Activated CD8-positive, alpha-beta T cell treated with anti-CD3 and anti-CD28 coated beads for 36 hours (primary cell): ENCODE results near the gene ICE1. TPM values are rescaled to one million over a fixed set of nuclear protein-coding genes. Genes with fewer than 3 reads are reported as not detected.
A peak's percentile ranks its signal among the peaks of the same experiment; 100 is the strongest.
"Not testable (repeated sequence)": the region's sequence is repeated elsewhere in the genome, so short reads cannot be mapped to it uniquely, and the experiment has no call there.

ENCODE experiments used
- ATAC-seq: fragments of 200-7000 bp; cut with Tn5 transposase; one replicate; pipeline ENCODE4 v1.10.0; 2021; ENCODE audit warnings: mild to moderate bottlenecking, moderate library complexity
- CTCF ChIA-PET: fragments of 350-600 bp; sonication (Branson Sonifier 250); formaldehyde crosslinking; loops from one replicate; lab custom pipeline; 2021; ENCODE audit warnings: antibody characterized with exemption; lab: Charles Lee
- POLR2A ChIA-PET: fragments of 350-600 bp; sonication (Branson Sonifier 250); formaldehyde crosslinking; loops from one replicate; lab custom pipeline; 2021; ENCODE audit warnings: antibody characterized with exemption; lab: Charles Lee
- DNase-seq: peaks from one replicate; pipeline ENCODE4 v3.0.0-alpha.2; 2020
- H3K27ac Mint-ChIP-seq: one replicate; pipeline ENCODE4 v1.8.0; 2021; ENCODE audit warnings: mild to moderate bottlenecking, mixed read lengths
- H3K27me3 Mint-ChIP-seq: one replicate; pipeline ENCODE4 v1.8.0; 2021; ENCODE audit warnings: mixed read lengths
- H3K36me3 Mint-ChIP-seq: one replicate; pipeline ENCODE4 v1.8.0; 2021; ENCODE audit warnings: low read depth, mixed read lengths
- H3K4me1 Mint-ChIP-seq: one replicate; pipeline ENCODE4 v1.8.0; 2021; ENCODE audit warnings: low read depth, mixed read lengths
- H3K4me3 Mint-ChIP-seq: one replicate; pipeline ENCODE4 v1.8.0; 2021; ENCODE audit warnings: mild to moderate bottlenecking, moderate library complexity, mixed read lengths
- H3K9me3 Mint-ChIP-seq: one replicate; pipeline ENCODE4 v1.8.0; 2021; ENCODE audit warnings: mixed read lengths
- CTCF ChIP-seq: fragments of 200-600 bp; IDR thresholded peaks from one replicate; pipeline ENCODE4 v1.8.0; 2022; ENCODE audit warnings: antibody characterized with exemption, mild to moderate bottlenecking
- intact Hi-C: fragments of 100-400 bp; cut with micrococcal nuclease; formaldehyde crosslinking; loops from one replicate; pipeline ENCODE4 v1.10.0; 2022
- total RNA-seq, 2 experiments: library from RNA; stranded (reverse); gene quantifications; one replicate each; pipeline ENCODE4 v1.2.3, GENCODE V29; 2021

The ICE1 gene
- total RNA-seq, 2 experiments from 2014 or later: 29.0 to 29.5 TPM

DNA sequence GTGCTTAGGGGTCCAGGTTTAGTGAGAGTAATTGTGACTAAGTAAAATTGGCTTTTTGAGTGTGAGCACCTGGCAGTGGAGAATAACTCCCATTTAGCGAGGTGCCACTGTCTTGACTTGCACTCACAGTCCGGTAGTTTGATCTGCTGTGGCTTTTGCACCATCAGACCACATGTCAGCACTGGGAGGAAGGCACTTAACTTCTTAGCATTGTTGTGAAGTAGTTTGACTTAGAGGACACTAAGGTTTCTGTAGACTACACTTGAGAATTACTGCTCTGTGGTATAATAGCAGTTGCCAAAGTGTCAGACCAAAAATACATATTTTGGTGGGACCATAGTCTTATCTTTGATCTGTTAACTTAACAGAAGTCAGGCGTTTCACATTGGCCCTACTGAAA is 63.6 kb downstream of the ICE1 start:
- Mint-ChIP-seq H3K4me3 (no peak overlapping the region), H3K27ac (no peak overlapping the region), H3K4me1 (peaks cover 4% of the 10 kb centered on the region), H3K27me3 (no peaks in the 10 kb centered on the region), H3K36me3 (peaks cover 8% of the 10 kb centered on the region), H3K9me3 (no peaks in the 10 kb centered on the region)
- ChIA-PET POLR2A (no interaction called here), CTCF (no interaction called here)
- TF ChIP-seq CTCF: no peak
- DNase-seq: no peak
- intact Hi-C loops: no loop called here
- no peak for ATAC-seq

GRCh38 chr5:5487585-5488360 is 65.3 kb downstream of the ICE1 start:
- H3K36me3 Mint-ChIP-seq: peaks cover 4% of the 10 kb centered on the region
- no peak overlapping the region for H3K4me3 Mint-ChIP-seq
- H3K9me3 Mint-ChIP-seq: no peaks in the 10 kb centered on the region
- DNase-seq (no peak), ATAC-seq (no peak)
- ChIA-PET POLR2A (no interaction called here), CTCF (interaction anchor here (0.9 to 1.0 kb wide), 2 partner anchors 9 kb away, joined by 3 to 4 read pairs; no protein-coding TSS in a partner anchor)
- peak overlapping the region; percentile 41 for H3K27ac Mint-ChIP-seq
- no peak for TF ChIP-seq CTCF
- intact Hi-C loops: no loop called here
- H3K4me1 Mint-ChIP-seq: peaks cover 9% of the 10 kb centered on the region
- H3K27me3 Mint-ChIP-seq: no peaks in the 10 kb centered on the region

GRCh38 chr5:5490774-5491347 is 68.4 kb downstream of the ICE1 start:
- Mint-ChIP-seq H3K4me1 (peaks cover 18% of the 10 kb centered on the region), H3K27ac (no peak overlapping the region), H3K27me3 (no peaks in the 10 kb centered on the region), H3K36me3 (peaks cover 4% of the 10 kb centered on the region), H3K4me3 (no peak overlapping the region), H3K9me3 (no peaks in the 10 kb centered on the region)
- CTCF ChIA-PET: no interaction called here
- POLR2A ChIA-PET: no interaction called here
- intact Hi-C loops: no loop called here
- no peak for TF ChIP-seq CTCF
- no peak for ATAC-seq
- DNase-seq: no peak

GRCh38 chr5:5492087-5492933 is 69.8 kb downstream of the ICE1 start:
- H3K36me3 Mint-ChIP-seq: peaks cover 4% of the 10 kb centered on the region
- H3K4me3 Mint-ChIP-seq: no peak overlapping the region
- no peaks in the 10 kb centered on the region for H3K9me3 Mint-ChIP-seq
- DNase-seq: peak; percentile 53
- intact Hi-C loops: no loop called here
- ChIA-PET POLR2A (no interaction called here), CTCF (no interaction called here)
- TF ChIP-seq CTCF: peak; percentile 68
- H3K27ac Mint-ChIP-seq: no peak overlapping the region
- H3K4me1 Mint-ChIP-seq: peaks cover 18% of the 10 kb centered on the region
- peaks cover 5% of the 10 kb centered on the region for H3K27me3 Mint-ChIP-seq
- ATAC-seq: peak; percentile 67

- H3K36me3 Mint-ChIP-seq, intact Hi-C loops, H3K4me3 Mint-ChIP-seq, POLR2A ChIA-PET, ATAC-seq, H3K27me3 Mint-ChIP-seq, DNase-seq, H3K9me3 Mint-ChIP-seq, H3K27ac Mint-ChIP-seq: not testable (repeated sequence)
- CTCF ChIA-PET: interaction anchor here (0.9 kb wide), 1 partner anchor 11 kb away, joined by 3 read pairs; no protein-coding TSS in a partner anchor
- peaks cover 18% of the 10 kb centered on the region for H3K4me1 Mint-ChIP-seq
Measured at GRCh38 chr5:5492934-5493271, 70.4 kb downstream of the ICE1 start.
